ENCODE data around the gene COL25A1.

COL25A1 gene

GRCh38 chr4:108766058-108766457 lies 536.4 kb downstream of the COL25A1 start:
- H3K27ac Mint-ChIP-seq: no peak overlapping the region
- H3K9me3 Mint-ChIP-seq: no peaks in the 10 kb centered on the region
- H3K27me3 Mint-ChIP-seq: peaks cover 45% of the 10 kb centered on the region
- intact Hi-C loops (cut with micrococcal nuclease): no loop called here
- H3K36me3 Mint-ChIP-seq (ENCODE audit: low read depth): no peaks in the 10 kb centered on the region
- peaks cover 11% of the 10 kb centered on the region for H3K4me1 Mint-ChIP-seq (ENCODE audit: low read depth)
- no peak overlapping the region for H3K4me3 Mint-ChIP-seq

- no peak overlapping the region for H3K27ac Mint-ChIP-seq
- no peak overlapping the region for H3K4me3 Mint-ChIP-seq
- H3K4me1 Mint-ChIP-seq (ENCODE audit: low read depth): peaks cover 11% of the 10 kb centered on the region
- no peaks in the 10 kb centered on the region for H3K9me3 Mint-ChIP-seq
- intact Hi-C loops (cut with micrococcal nuclease): no loop called here
- no peaks in the 10 kb centered on the region for H3K36me3 Mint-ChIP-seq (ENCODE audit: low read depth)
- H3K27me3 Mint-ChIP-seq: peaks cover 53% of the 10 kb centered on the region
Observed at GRCh38 chr4:108763986-108764385, 538.5 kb downstream of the COL25A1 start.

- intact Hi-C loops (cut with micrococcal nuclease): no loop called here
- Mint-ChIP-seq H3K36me3 (ENCODE audit: low read depth) (no peaks in the 10 kb centered on the region), H3K4me3 (no peak overlapping the region), H3K27ac (no peak overlapping the region), H3K4me1 (ENCODE audit: low read depth) (peaks cover 11% of the 10 kb centered on the region), H3K27me3 (peaks cover 51% of the 10 kb centered on the region), H3K9me3 (no peaks in the 10 kb centered on the region)
Observed at GRCh38 chr4:108763226-108763593, 539.2 kb downstream of the COL25A1 start.

GRCh38 chr4:108762559-108763225 lies 539.8 kb downstream of the COL25A1 start, which contains the start of gene ETNPPL:
Gene ETNPPL (minus strand): TSS chr4:108763053. CDS start chr4:108762898, 155 bp downstream.
- Mint-ChIP-seq H3K27ac (no peak within 1 kb of the TSS), H3K4me1 (ENCODE audit: low read depth) (peaks cover 11% of the 10 kb centered on the region), H3K4me3 (peak within 1 kb of the TSS; percentile 28), H3K9me3 (no peaks in the 10 kb centered on the region), H3K36me3 (ENCODE audit: low read depth) (no peaks in the 10 kb centered on the region), H3K27me3 (peaks cover 50% of the 10 kb centered on the region)
- intact Hi-C loops (cut with micrococcal nuclease): no loop called here

Measured in dendritic cell treated with granulocyte-macrophage colony-stimulating factor and Interleukin-4, amounts not matched to agents 40 ng/mL and 50 ng/mL, for 4 days (primary cell).